ENCODE results near the gene MPZL1. TPM values are rescaled to one million over a fixed set of nuclear protein-coding genes. Genes with fewer than 3 reads are reported as not detected.
A peak's percentile ranks its signal among the peaks of the same experiment; 100 is the strongest.

The MPZL1 gene
- 10 to 100 TPM; 37.1 to 52.3 (median 39.9) TPM for total RNA-seq

DNA sequence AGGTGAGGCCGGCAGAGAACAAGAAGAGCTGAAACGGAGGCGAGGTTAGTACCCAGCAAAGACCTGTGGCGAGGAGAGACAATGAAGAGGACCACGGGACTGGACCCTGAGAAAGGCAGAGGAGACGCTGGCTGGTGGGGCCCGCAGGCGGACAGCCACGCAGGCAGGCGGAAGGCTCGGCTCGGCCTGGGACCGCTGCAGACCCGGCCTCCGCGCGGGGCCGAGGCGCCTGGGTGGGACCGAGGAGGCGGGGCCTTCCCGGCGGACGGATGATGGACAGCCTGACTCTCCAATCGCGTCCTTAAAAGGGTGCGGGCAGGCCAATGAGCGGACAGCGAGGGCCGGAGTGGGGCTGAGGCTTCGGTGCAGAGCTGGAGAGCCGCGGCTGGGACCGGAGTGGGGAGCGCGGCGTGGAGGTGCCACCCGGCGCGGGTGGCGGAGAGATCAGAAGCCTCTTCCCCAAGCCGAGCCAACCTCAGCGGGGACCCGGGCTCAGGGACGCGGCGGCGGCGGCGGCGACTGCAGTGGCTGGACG, at the start of gene MPZL1:
MPZL1 (plus strand) TSS at position 366 of the 535 bp plus-strand sequence. CDS start 170 bp downstream, outside the sequence.
- H3K27ac ChIP-seq: peak within 1 kb of the TSS; percentile 90
- WGBS: under 1% methylated on average over 21 of the region's 52 CpGs
- DNase-seq (ENCODE audit: low spot score in 2 of 2): peak; percentile 96 to 98
- no peak for TF ChIP-seq POLR2AphosphoS5 (IDR thresholded peaks at IDR 0.05)
- no peak for TF ChIP-seq EP300 (IDR thresholded peaks at IDR 0.05)
- TF ChIP-seq, protein P1, sequence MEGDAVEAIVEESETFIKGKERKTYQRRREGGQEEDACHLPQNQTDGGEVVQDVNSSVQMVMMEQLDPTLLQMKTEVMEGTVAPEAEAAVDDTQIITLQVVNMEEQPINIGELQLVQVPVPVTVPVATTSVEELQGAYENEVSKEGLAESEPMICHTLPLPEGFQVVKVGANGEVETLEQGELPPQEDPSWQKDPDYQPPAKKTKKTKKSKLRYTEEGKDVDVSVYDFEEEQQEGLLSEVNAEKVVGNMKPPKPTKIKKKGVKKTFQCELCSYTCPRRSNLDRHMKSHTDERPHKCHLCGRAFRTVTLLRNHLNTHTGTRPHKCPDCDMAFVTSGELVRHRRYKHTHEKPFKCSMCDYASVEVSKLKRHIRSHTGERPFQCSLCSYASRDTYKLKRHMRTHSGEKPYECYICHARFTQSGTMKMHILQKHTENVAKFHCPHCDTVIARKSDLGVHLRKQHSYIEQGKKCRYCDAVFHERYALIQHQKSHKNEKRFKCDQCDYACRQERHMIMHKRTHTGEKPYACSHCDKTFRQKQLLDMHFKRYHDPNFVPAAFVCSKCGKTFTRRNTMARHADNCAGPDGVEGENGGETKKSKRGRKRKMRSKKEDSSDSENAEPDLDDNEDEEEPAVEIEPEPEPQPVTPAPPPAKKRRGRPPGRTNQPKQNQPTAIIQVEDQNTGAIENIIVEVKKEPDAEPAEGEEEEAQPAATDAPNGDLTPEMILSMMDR (IDR thresholded peaks at IDR 0.05): no peak
- TF ChIP-seq POLR2A (IDR thresholded peaks at IDR 0.05): no peak
- H3K4me3 ChIP-seq: peak within 1 kb of the TSS; percentile 94
- H3K36me3 ChIP-seq: no peaks in the 10 kb centered on the region
- peaks cover 45% of the 10 kb centered on the region for H3K4me1 ChIP-seq
- no peaks in the 10 kb centered on the region for H3K9me3 ChIP-seq
- no peaks in the 10 kb centered on the region for H3K27me3 ChIP-seq

DNA sequence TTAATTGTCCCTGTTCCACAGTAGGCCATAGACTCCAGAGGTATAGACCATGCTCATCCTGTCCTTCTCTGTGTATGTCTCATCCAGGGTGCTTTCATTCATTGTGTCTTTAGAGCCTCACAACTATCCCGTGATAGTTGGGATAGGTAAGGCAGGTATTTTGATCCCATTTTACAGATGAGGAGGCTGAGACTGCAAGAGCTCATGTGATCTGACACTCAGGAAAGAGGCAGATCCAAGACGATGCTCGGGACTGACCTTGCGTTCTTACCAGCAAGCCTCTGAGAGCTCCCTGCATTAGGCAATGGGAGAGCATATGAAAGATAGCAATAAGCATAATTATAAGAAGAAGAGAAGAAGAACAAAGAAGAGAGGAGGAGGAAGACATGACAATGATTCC, 49.0 kb upstream of the MPZL1 start:
- TF ChIP-seq EP300 (IDR thresholded peaks at IDR 0.05) (no peak), POLR2A (IDR thresholded peaks at IDR 0.05) (no peak), POLR2AphosphoS5 (IDR thresholded peaks at IDR 0.05) (no peak)
- TF ChIP-seq, protein P1 (IDR thresholded peaks at IDR 0.05): no peak
- 72% methylated on average over 4 of the region's 4 CpGs for WGBS
- Histone ChIP-seq H3K27ac (no peak overlapping the region), H3K4me3 (no peak overlapping the region), H3K9me3 (no peaks in the 10 kb centered on the region), H3K4me1 (peaks cover 12% of the 10 kb centered on the region), H3K36me3 (no peaks in the 10 kb centered on the region), H3K27me3 (no peaks in the 10 kb centered on the region)
- no peak for DNase-seq (ENCODE audit: low spot score in 2 of 2)

DNA sequence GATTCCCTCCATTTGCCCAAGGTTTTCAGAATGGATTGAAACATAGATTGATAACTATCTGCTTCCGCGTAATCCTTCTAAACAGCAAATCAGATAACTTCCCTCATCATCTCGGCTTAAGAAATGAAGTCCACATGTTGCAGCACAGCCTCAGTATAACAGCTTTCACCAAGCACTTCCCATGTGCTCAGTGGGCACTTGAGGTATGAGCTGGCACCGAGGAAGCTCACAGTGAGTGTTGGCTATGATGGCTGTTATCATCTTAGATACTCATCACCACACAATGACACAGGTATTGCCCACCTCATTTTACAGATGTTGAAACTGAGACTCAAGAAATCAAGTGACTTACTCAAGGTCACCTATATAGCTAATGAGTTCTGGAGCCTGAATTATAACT, 48.5 kb upstream of the MPZL1 start:
- no peak overlapping the region for H3K4me3 ChIP-seq
- DNase-seq (ENCODE audit: low spot score in 2 of 2): no peak
- H3K36me3 ChIP-seq: no peaks in the 10 kb centered on the region
- H3K9me3 ChIP-seq: no peaks in the 10 kb centered on the region
- H3K4me1 ChIP-seq: peaks cover 12% of the 10 kb centered on the region
- 69% methylated on average over 4 of the region's 4 CpGs for WGBS
- no peaks in the 10 kb centered on the region for H3K27me3 ChIP-seq
- TF ChIP-seq EP300 (IDR thresholded peaks at IDR 0.05): no peak
- TF ChIP-seq, protein P1 (IDR thresholded peaks at IDR 0.05): no peak
- no peak overlapping the region for H3K27ac ChIP-seq

DNA sequence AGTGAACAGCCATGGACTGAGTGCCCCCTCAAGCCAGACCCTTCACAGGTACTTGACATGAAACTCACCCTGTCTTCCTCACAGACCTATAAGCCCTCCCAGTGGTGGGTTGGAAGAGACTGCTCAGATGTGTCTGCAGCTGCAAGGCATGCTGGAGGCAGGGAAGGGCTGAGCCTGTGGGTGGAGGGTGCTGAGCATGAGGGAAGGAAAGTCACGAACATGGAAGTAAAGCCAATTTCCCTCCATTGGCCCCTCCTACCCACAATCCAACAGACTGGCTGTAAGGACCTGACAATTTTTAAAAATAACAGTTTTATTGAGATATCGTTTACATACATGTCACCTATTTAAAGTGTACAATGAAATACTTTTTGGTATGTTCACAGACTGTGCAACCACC, 47.6 kb upstream of the MPZL1 start:
- no peak for DNase-seq (ENCODE audit: low spot score in 2 of 2)
- Histone ChIP-seq H3K36me3 (no peaks in the 10 kb centered on the region), H3K9me3 (no peaks in the 10 kb centered on the region), H3K27ac (no peak overlapping the region), H3K27me3 (no peaks in the 10 kb centered on the region), H3K4me3 (no peak overlapping the region), H3K4me1 (peaks cover 6% of the 10 kb centered on the region)
- TF ChIP-seq EP300 (IDR thresholded peaks at IDR 0.05) (no peak), POLR2A (IDR thresholded peaks at IDR 0.05) (no peak)
- TF ChIP-seq, protein P1 (IDR thresholded peaks at IDR 0.05): no peak
- WGBS: 72% methylated on average over 2 of the region's 2 CpGs

DNA sequence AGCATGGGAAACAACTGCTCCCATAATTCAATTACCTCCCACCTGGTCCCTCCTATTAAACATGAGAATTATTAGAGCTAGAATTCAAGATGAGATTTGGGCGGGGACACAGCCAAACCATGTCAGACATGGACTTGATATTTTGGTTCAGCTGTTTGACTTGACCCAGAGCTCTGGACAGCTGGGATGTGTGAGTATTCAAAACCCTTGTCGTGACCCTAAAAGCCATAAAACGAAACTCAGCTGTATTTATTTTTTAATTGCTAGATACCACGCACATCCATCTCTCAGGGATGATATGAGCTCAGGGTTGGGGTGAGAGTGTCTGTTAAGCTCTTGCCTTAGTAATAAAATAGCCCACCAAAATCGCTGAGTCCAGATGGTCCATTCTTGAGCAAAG, 46.3 kb upstream of the MPZL1 start:
- no peak for DNase-seq (ENCODE audit: low spot score in 2 of 2)
- Histone ChIP-seq H3K27ac (no peak overlapping the region), H3K36me3 (no peaks in the 10 kb centered on the region), H3K4me1 (no peaks in the 10 kb centered on the region), H3K4me3 (no peak overlapping the region), H3K9me3 (no peaks in the 10 kb centered on the region), H3K27me3 (no peaks in the 10 kb centered on the region)
- TF ChIP-seq POLR2A (IDR thresholded peaks at IDR 0.05) (no peak), POLR2AphosphoS5 (IDR thresholded peaks at IDR 0.05) (no peak), EP300 (IDR thresholded peaks at IDR 0.05) (no peak)
- TF ChIP-seq, protein P1 (IDR thresholded peaks at IDR 0.05): no peak
- 93% methylated on average over 5 of the region's 5 CpGs for WGBS
